ENCODE measurements around the gene SNCB.

- TF ChIP-seq REST (IDR thresholded peaks at IDR 0.05; ENCODE audit: insufficient replicate concordance, low read depth): no peak
- no peak for TF ChIP-seq CTCF (IDR thresholded peaks at IDR 0.05; ENCODE audit: insufficient read depth, low read length)
- TF ChIP-seq POLR2AphosphoS5 (IDR thresholded peaks at IDR 0.05; ENCODE audit: low read depth): no peak
Observed at GRCh38 chr5:176624938-176625337, 5.4 kb downstream of the SNCB start.
